RWPE2 (cell line): Measurements from ENCODE around the gene BCL6.

ENCODE experiments used
- ATAC-seq: fragments of 200-7000 bp; cut with Tn5 transposase; 3 replicates; pipeline ENCODE4 v1.9.1; 2021; ENCODE audit warnings: low read depth
- DNase-seq: peaks from one replicate; pipeline ENCODE4 v3.0.0-alpha.2; 2020; ENCODE audit warnings: low spot score
- H3K27ac ChIP-seq: fragments of 450-650 bp; 2 replicates; pipeline ENCODE4 v1.5.1; 2017; ENCODE audit warnings: mild to moderate bottlenecking; ENCODE audit not compliant: poor library complexity, severe bottlenecking
- H3K27me3 ChIP-seq: fragments of 250-450 bp; sonication (Bioruptor Pico); 2 replicates; pipeline ENCODE4 v1.5.1; 2021; ENCODE audit warnings: mild to moderate bottlenecking, moderate library complexity; ENCODE audit not compliant: insufficient read depth, poor library complexity, severe bottlenecking
- H3K36me3 ChIP-seq: fragments of 250-450 bp; sonication (Bioruptor Pico); 2 replicates; pipeline ENCODE4 v1.5.1; 2020; ENCODE audit warnings: low read depth, mild to moderate bottlenecking, moderate library complexity
- H3K4me1 ChIP-seq: fragments of 250-450 bp; sonication (Bioruptor Pico); 2 replicates; pipeline ENCODE4 v1.5.1; 2021; ENCODE audit warnings: mild to moderate bottlenecking, moderate library complexity; ENCODE audit not compliant: insufficient read depth, poor library complexity, severe bottlenecking
- H3K4me3 ChIP-seq: fragments of 250-450 bp; sonication (Bioruptor Pico); 2 replicates; pipeline ENCODE4 v1.5.1; 2021; ENCODE audit warnings: mild to moderate bottlenecking, moderate library complexity; ENCODE audit not compliant: severe bottlenecking
- H3K9me3 ChIP-seq: fragments of 250-450 bp; sonication (Bioruptor Pico); 2 replicates; pipeline ENCODE4 v1.5.1; 2021; ENCODE audit warnings: mild to moderate bottlenecking, moderate library complexity; ENCODE audit not compliant: severe bottlenecking
- TF ChIP-seq, protein P1 (sequence below): fragments of 450-650 bp; IDR thresholded peaks from one replicate; pipeline ENCODE4 v1.5.1; 2017; ENCODE audit warnings: mild to moderate bottlenecking, moderate library complexity; ENCODE audit not compliant: poor library complexity, severe bottlenecking

The BCL6 gene

DNA sequence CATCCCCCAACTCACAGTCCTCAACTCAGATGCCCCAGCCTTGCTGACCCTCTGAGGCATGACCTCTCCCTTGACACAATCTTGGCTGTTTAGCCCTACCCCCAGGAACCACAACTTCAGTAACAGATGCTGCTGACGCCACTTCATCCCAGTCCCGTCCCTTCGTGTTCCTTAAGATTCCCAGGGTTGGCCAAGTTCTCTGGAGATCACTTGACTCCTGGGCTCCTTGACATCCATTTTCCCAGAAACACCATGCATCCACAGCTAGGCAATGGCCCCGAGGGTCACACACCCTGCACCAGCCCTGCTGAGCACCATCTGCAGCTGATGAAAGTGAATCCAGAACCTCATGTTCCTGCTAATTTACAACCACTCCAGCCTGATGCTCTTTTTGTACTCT, 49.8 kb downstream of the BCL6 start:
- no peak for DNase-seq
- Histone ChIP-seq H3K4me3 (no peak overlapping the region), H3K27me3 (peaks cover 2% of the 10 kb centered on the region), H3K9me3 (no peaks in the 10 kb centered on the region), H3K27ac (no peak overlapping the region), H3K36me3 (no peaks in the 10 kb centered on the region), H3K4me1 (no peaks in the 10 kb centered on the region)
- TF ChIP-seq, protein P1, sequence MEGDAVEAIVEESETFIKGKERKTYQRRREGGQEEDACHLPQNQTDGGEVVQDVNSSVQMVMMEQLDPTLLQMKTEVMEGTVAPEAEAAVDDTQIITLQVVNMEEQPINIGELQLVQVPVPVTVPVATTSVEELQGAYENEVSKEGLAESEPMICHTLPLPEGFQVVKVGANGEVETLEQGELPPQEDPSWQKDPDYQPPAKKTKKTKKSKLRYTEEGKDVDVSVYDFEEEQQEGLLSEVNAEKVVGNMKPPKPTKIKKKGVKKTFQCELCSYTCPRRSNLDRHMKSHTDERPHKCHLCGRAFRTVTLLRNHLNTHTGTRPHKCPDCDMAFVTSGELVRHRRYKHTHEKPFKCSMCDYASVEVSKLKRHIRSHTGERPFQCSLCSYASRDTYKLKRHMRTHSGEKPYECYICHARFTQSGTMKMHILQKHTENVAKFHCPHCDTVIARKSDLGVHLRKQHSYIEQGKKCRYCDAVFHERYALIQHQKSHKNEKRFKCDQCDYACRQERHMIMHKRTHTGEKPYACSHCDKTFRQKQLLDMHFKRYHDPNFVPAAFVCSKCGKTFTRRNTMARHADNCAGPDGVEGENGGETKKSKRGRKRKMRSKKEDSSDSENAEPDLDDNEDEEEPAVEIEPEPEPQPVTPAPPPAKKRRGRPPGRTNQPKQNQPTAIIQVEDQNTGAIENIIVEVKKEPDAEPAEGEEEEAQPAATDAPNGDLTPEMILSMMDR = no peak
- ATAC-seq = no peak

- Histone ChIP-seq H3K36me3 (no peaks in the 10 kb centered on the region), H3K4me3 (no peak overlapping the region), H3K27ac (no peak overlapping the region), H3K27me3 (peaks cover 5% of the 10 kb centered on the region), H3K9me3 (no peaks in the 10 kb centered on the region), H3K4me1 (no peaks in the 10 kb centered on the region)
- ATAC-seq = no peak
- no peak for DNase-seq
- TF ChIP-seq, protein P1 = no peak
Observed at GRCh38 chr3:187694801-187695200, 50.5 kb downstream of the BCL6 start.

DNA sequence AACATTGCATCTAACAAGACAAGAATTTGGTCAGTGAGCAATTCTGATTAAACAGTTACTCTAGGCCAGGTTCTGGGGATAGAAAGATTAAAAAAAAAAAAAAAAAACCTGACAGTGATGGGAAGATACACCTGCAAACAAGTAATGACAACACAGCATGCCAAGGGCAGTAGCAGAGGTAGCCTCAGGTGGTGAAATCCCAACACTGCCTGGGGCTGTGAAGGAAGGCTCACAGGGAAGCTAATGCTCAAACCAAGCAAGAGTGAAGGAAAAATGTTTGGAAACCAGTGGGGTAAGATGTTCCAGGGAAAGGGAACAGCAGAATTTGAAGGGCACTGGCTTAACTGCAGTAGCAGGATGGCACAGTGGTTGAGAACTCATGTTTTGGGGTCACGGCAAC, 51.8 kb downstream of the BCL6 start:
- Histone ChIP-seq H3K27ac (no peak overlapping the region), H3K9me3 (no peaks in the 10 kb centered on the region), H3K36me3 (no peaks in the 10 kb centered on the region), H3K4me3 (no peak overlapping the region), H3K27me3 (peaks cover 5% of the 10 kb centered on the region), H3K4me1 (no peaks in the 10 kb centered on the region)
- no peak for ATAC-seq
- TF ChIP-seq, protein P1 = no peak
- no peak for DNase-seq

DNA sequence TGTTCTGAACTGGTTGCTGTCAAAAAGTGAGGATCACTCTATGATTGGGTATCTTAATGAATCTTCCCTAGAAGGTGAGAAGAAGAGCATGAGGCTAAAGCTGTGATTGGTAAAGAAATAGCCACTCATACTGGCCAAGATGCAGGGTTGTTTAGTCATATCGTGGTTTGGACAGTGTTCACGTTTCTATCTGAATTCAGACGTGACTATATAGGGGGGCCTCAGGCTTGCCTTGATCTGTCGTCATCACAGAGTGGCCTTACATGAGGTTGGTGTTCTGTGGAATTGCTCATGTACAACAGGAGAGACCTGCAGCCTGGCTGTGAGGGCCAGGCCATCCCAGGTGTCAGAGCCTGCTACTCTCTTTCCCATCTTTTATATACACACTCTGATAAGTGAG, 55.3 kb downstream of the BCL6 start:
- no peaks in the 10 kb centered on the region for H3K36me3 ChIP-seq
- ATAC-seq = peak; percentile 35; the same call in 1 of the 3 replicates
- TF ChIP-seq, protein P1 = no peak

GRCh38 chr3:187686621-187687273, 58.5 kb downstream of the BCL6 start:
- DNase-seq (no peak), ATAC-seq (no peak)
- Histone ChIP-seq H3K36me3 (no peaks in the 10 kb centered on the region), H3K9me3 (no peaks in the 10 kb centered on the region), H3K27ac (no peak overlapping the region), H3K4me1 (no peaks in the 10 kb centered on the region), H3K27me3 (peaks cover 5% of the 10 kb centered on the region), H3K4me3 (no peak overlapping the region)
- TF ChIP-seq, protein P1 = no peak

More for the DNA sequence above, 55.3 kb downstream of the BCL6 start:
- no peak overlapping the region for H3K27ac ChIP-seq
- no peaks in the 10 kb centered on the region for H3K4me1 ChIP-seq
- H3K27me3 ChIP-seq = peaks cover 5% of the 10 kb centered on the region
- no peaks in the 10 kb centered on the region for H3K9me3 ChIP-seq
- H3K4me3 ChIP-seq = no peak overlapping the region
- no peak for DNase-seq
